Measurements from ENCODE around the gene ST6GALNAC5. TPM values are rescaled to one million over a fixed set of nuclear protein-coding genes. Genes with fewer than 3 reads are reported as not detected.
A peak's percentile ranks its signal among the peaks of the same experiment; 100 is the strongest.
"Not testable (repeated sequence)": the region's sequence is repeated elsewhere in the genome, so short reads cannot be mapped to it uniquely, and the experiment has no call there.

Gene ST6GALNAC5
- total RNA-seq, 1 experiment from 2014 or later = not detected

DNA sequence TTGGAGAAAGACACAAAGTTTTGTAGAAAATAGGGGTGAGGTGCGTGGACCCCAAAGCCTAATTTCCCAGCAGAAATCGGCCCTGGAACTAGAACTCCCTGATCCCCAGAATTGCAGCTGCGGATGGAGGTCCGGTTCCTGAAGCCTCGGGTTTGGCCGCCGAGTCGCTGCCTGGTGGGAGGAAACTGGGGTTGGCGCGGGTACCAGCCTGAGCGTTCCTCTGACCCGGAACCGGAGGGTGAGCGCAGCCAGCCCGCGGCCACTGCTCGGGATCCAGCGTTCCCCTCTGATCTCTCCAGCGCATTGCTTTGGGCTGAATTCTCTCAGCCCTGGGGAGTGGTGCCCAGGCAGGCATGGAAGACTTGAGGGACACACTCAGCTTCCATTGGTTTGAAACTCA, 1.6 kb downstream of the ST6GALNAC5 start:
- Histone ChIP-seq H3K4me1 (ENCODE audit: low read length) (peaks cover 20% of the 10 kb centered on the region), H3K9me3 (ENCODE audit: low read length) (no peaks in the 10 kb centered on the region), H2AFZ (ENCODE audit: low read length) (no peak overlapping the region), H4K20me1 (ENCODE audit: insufficient read depth, low read depth, low read length) (no peaks in the 10 kb centered on the region), H3K27me3 (ENCODE audit: low read length) (no peaks in the 10 kb centered on the region), H3K79me2 (ENCODE audit: low read length) (no peaks in the 10 kb centered on the region), H3K27ac (ENCODE audit: low read length) (no peak overlapping the region), H3K9me2 (replicated peaks; ENCODE audit: insufficient read depth, low read length) (no peaks in the 10 kb centered on the region), H3K9ac (ENCODE audit: low read length) (no peak overlapping the region), H3K4me2 (ENCODE audit: low read depth, low read length, poor library complexity, severe bottlenecking) (no peak overlapping the region), H3K4me3 (ENCODE audit: low read length) (no peak overlapping the region), H3K36me3 (ENCODE audit: insufficient read depth, low read length) (no peaks in the 10 kb centered on the region)
- no peak for DNase-seq

DNA sequence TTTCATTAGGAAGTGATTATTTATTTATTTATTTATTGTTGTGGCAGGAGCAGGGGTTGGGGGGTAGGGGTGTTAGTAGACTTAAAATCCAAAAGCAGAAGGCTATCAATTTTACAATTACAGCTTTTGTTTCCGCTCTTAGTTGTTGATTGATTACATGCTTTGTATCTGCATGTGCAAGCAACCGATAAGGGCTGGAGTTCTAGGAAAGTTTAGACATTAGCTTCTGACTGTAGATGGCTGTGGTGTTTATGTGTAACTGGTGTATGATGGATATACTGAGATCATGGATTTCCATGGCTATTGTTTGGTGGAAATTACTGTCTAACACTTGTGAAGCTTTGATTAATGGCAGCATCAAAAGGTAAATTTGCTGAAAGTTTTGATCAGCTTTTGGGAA, 2.8 kb downstream of the ST6GALNAC5 start:
- Histone ChIP-seq H3K4me1 (ENCODE audit: low read length) (peaks cover 20% of the 10 kb centered on the region), H3K27me3 (ENCODE audit: low read length) (no peaks in the 10 kb centered on the region), H3K9me3 (ENCODE audit: low read length) (no peaks in the 10 kb centered on the region), H2AFZ (ENCODE audit: low read length) (no peak overlapping the region), H3K36me3 (ENCODE audit: insufficient read depth, low read length) (no peaks in the 10 kb centered on the region), H3K27ac (ENCODE audit: low read length) (no peak overlapping the region), H3K9me2 (replicated peaks; ENCODE audit: insufficient read depth, low read length) (no peaks in the 10 kb centered on the region), H3K9ac (ENCODE audit: low read length) (no peak overlapping the region), H4K20me1 (ENCODE audit: insufficient read depth, low read depth, low read length) (no peaks in the 10 kb centered on the region), H3K79me2 (ENCODE audit: low read length) (no peaks in the 10 kb centered on the region), H3K4me3 (ENCODE audit: low read length) (no peak overlapping the region), H3K4me2 (ENCODE audit: low read depth, low read length, poor library complexity, severe bottlenecking) (no peak overlapping the region)
- no peak for DNase-seq

DNA sequence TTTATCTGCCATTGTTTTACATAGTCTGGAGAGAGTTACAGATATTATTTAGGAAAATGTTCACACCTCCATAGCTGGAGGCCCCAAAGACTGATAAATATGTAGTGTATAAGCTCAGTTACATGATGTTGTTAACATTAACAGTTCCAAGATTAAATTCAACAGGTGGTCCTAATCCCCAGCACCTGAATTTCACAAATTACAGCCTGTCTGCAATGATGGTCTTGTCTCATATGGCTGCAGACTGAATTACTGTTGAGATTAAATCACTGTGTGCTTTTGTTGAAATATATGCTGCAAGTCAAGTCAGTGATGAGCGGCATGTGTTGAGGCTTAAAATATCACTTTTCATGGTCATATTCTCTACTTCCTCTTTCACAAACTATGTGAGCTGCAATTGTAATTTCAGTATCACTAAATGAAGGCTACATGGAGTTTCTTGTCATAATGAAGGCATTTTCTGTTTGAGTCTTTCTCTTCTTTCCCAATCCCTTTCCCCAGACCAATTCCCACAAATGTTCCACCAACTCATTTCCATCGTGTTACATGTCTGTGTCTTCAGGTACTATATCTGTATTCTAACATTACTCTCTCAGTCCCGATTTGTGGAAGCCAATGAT, 4.2 kb downstream of the ST6GALNAC5 start:
- peak overlapping the region; percentile 60 for H3K4me2 ChIP-seq (ENCODE audit: low read depth, low read length, poor library complexity, severe bottlenecking)
- no peaks in the 10 kb centered on the region for H3K79me2 ChIP-seq (ENCODE audit: low read length)
- H2AFZ ChIP-seq (ENCODE audit: low read length) = peak overlapping the region; percentile 68; the same call in 1 of the 2 replicates
- H3K9ac ChIP-seq (ENCODE audit: low read length) = no peak overlapping the region
- no peaks in the 10 kb centered on the region for H3K9me2 ChIP-seq (replicated peaks; ENCODE audit: insufficient read depth, low read length)
- peak overlapping the region; percentile 62 for H3K27ac ChIP-seq (ENCODE audit: low read length)
- H3K4me3 ChIP-seq (ENCODE audit: low read length) = peak overlapping the region; percentile 16; the same call in 1 of the 2 replicates
- H3K9me3 ChIP-seq (ENCODE audit: low read length) = no peaks in the 10 kb centered on the region
- no peaks in the 10 kb centered on the region for H4K20me1 ChIP-seq (ENCODE audit: insufficient read depth, low read depth, low read length)
- DNase-seq = peak; percentile 81
- H3K4me1 ChIP-seq (ENCODE audit: low read length) = peaks cover 20% of the 10 kb centered on the region
- no peaks in the 10 kb centered on the region for H3K36me3 ChIP-seq (ENCODE audit: insufficient read depth, low read length)
- no peaks in the 10 kb centered on the region for H3K27me3 ChIP-seq (ENCODE audit: low read length)

DNA sequence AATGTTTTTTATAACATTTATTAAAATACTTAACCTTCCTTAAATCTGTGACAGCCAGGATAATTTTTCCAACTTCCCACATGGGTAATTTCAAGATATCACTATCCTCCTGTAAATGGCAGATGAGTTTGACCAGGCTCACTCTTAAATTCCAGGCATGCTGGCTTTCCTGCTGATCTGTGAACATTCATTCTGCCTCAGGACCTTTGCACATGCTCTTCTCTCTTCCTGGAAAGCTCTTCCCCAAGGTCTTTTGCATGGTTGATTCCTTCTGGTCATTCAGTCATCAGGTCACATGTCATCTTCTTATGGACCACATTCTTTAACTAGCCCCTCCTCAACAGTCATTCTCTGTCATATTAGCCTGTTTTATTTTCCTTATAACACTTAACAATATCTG, 5.7 kb downstream of the ST6GALNAC5 start:
- H3K36me3 ChIP-seq (ENCODE audit: insufficient read depth, low read length) = no peaks in the 10 kb centered on the region
- H3K4me1 ChIP-seq (ENCODE audit: low read length) = peaks cover 20% of the 10 kb centered on the region
- H3K9me2 ChIP-seq (replicated peaks; ENCODE audit: insufficient read depth, low read length) = no peaks in the 10 kb centered on the region
- H2AFZ ChIP-seq (ENCODE audit: low read length) = no peak overlapping the region
- DNase-seq = no peak
- H4K20me1 ChIP-seq (ENCODE audit: insufficient read depth, low read depth, low read length) = no peaks in the 10 kb centered on the region
- no peak overlapping the region for H3K27ac ChIP-seq (ENCODE audit: low read length)
- H3K4me3 ChIP-seq (ENCODE audit: low read length) = no peak overlapping the region
- H3K9ac ChIP-seq (ENCODE audit: low read length) = no peak overlapping the region
- H3K4me2 ChIP-seq (ENCODE audit: low read depth, low read length, poor library complexity, severe bottlenecking) = no peak overlapping the region
- H3K9me3 ChIP-seq (ENCODE audit: low read length) = no peaks in the 10 kb centered on the region
- no peaks in the 10 kb centered on the region for H3K27me3 ChIP-seq (ENCODE audit: low read length)
- H3K79me2 ChIP-seq (ENCODE audit: low read length) = no peaks in the 10 kb centered on the region

DNA sequence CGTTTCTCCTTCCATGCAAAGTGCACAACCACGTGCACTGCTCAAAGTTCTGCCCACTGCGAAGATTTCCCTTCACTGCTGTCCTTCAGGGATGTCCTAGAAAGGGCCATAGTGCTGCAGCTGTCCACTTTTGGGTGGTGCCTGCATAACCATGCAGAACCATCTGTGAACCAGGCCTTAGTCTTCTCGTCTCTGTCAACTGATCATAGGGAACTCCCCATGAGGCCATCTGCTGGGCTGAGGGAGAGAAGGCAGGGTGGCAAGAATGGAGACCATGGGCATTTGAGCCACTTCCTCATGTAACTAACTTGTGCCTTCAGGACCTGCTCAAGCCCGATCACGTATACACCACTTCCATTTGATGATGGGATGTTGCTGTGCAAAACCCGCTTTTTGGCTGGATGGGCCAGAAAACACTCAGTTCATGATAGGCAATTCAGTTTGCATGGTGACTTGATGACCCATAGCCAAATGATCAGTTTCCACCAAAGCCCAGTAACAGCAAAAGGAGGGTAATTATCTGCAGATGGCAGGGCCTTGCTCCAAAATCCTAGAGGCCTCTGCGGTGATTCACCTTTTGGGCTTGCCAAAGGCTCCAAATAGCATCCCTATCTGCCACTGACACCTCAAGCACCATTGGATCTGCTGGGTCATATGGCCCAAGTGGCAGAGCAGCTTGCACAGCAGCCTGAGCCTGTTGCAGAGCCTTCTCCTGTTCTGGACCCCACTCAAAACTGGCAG, 9.5 kb downstream of the ST6GALNAC5 start:
- Histone ChIP-seq H3K79me2 (ENCODE audit: low read length) (no peaks in the 10 kb centered on the region), H3K9me2 (replicated peaks; ENCODE audit: insufficient read depth, low read length) (no peaks in the 10 kb centered on the region), H4K20me1 (ENCODE audit: insufficient read depth, low read depth, low read length) (no peaks in the 10 kb centered on the region), H3K27ac (ENCODE audit: low read length) (no peak overlapping the region), H3K9me3 (ENCODE audit: low read length) (no peaks in the 10 kb centered on the region), H3K4me1 (ENCODE audit: low read length) (peaks cover 5% of the 10 kb centered on the region), H3K4me3 (ENCODE audit: low read length) (no peak overlapping the region), H2AFZ (ENCODE audit: low read length) (no peak overlapping the region), H3K27me3 (ENCODE audit: low read length) (no peaks in the 10 kb centered on the region), H3K36me3 (ENCODE audit: insufficient read depth, low read length) (no peaks in the 10 kb centered on the region), H3K4me2 (ENCODE audit: low read depth, low read length, poor library complexity, severe bottlenecking) (no peak overlapping the region), H3K9ac (ENCODE audit: low read length) (no peak overlapping the region)
- DNase-seq = peak; percentile 45

DNA sequence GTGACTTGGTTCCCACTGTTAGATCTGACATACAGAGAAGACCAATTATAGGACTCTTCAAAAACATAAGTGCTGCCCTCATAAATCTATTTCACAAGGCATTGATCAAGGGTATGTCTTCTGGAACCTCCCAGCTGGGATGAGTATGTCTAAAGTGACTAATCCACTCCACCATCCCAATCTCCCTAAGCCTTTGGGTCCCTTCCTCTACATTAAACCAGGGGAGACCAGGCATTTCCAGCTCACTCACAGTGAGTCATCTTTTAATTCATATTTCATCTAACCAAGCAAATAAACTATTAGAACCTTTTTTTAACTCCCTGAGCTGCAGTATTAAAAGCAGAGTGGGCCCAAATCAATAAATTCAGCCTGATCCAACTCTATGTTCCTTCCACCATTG, 11.7 kb downstream of the ST6GALNAC5 start:
- not testable (repeated sequence) for H4K20me1 ChIP-seq (ENCODE audit: insufficient read depth, low read depth, low read length); H3K4me3 ChIP-seq (ENCODE audit: low read length); H3K79me2 ChIP-seq (ENCODE audit: low read length); DNase-seq; H3K9ac ChIP-seq (ENCODE audit: low read length); H3K4me2 ChIP-seq (ENCODE audit: low read depth, low read length, poor library complexity, severe bottlenecking); H3K4me1 ChIP-seq (ENCODE audit: low read length); H3K27ac ChIP-seq (ENCODE audit: low read length); H2AFZ ChIP-seq (ENCODE audit: low read length); H3K36me3 ChIP-seq (ENCODE audit: insufficient read depth, low read length); H3K9me3 ChIP-seq (ENCODE audit: low read length); H3K27me3 ChIP-seq (ENCODE audit: low read length); H3K9me2 ChIP-seq (replicated peaks; ENCODE audit: insufficient read depth, low read length)

DNA sequence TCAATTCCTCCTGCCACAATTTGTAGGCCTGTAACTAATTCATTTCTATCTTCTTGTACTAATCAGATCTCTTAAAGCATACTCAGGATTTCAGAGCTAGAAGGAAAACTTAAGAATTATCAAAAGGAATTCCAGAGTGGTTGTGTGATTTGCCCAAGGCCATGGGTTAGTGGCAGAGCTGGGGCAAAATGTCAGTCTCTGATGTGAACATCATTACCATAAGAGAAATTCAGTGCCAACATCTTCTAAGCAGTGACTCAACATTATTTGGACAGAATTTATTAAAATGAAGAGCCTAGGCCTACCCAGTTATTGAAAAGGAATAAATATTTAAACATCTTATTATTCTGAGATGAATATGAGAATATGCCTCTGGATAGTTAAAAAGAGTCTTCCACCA, 14.5 kb downstream of the ST6GALNAC5 start:
- Histone ChIP-seq H3K4me2 (ENCODE audit: low read depth, low read length, poor library complexity, severe bottlenecking) (no peak overlapping the region), H3K27me3 (ENCODE audit: low read length) (no peaks in the 10 kb centered on the region), H4K20me1 (ENCODE audit: insufficient read depth, low read depth, low read length) (no peaks in the 10 kb centered on the region), H3K9me3 (ENCODE audit: low read length) (no peaks in the 10 kb centered on the region), H3K9me2 (replicated peaks; ENCODE audit: insufficient read depth, low read length) (no peaks in the 10 kb centered on the region), H3K4me3 (ENCODE audit: low read length) (no peak overlapping the region), H3K36me3 (ENCODE audit: insufficient read depth, low read length) (no peaks in the 10 kb centered on the region), H2AFZ (ENCODE audit: low read length) (no peak overlapping the region), H3K79me2 (ENCODE audit: low read length) (no peaks in the 10 kb centered on the region), H3K4me1 (ENCODE audit: low read length) (no peaks in the 10 kb centered on the region), H3K27ac (ENCODE audit: low read length) (no peak overlapping the region), H3K9ac (ENCODE audit: low read length) (no peak overlapping the region)
- DNase-seq = no peak

DNA sequence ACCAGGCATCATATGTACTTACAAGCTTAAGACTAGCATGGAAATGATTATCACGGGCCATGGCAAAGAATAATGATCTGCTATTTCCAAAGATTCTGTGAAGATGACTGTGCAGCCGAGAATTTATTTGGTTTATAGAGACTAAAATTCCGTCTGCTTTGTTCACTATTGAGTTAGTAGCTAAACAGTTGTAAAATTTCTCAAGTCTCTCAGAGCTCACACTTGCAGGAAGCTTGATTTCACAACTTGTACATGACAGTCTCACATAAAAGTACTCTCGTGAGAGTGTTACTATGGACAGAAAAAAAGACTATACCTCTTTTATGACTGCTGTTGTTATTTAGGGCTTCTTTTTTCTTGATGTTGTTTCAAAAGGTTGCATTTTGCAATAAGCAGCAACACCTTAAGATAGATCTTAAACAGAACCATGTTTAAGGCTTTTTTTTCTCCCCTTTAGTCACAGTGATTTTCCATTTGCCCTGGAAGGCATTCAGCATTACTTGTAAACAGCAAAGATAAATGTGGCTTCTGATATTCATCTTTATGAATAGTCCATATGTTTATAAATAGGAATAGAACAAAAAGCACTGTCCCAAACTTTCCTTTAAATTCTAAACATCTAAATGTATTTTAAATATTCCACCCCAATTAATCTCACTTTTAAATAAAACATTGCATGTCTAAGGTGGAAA, 24.8 kb downstream of the ST6GALNAC5 start:
- Histone ChIP-seq H3K9ac (ENCODE audit: low read length) (no peak overlapping the region), H4K20me1 (ENCODE audit: insufficient read depth, low read depth, low read length) (no peaks in the 10 kb centered on the region), H3K36me3 (ENCODE audit: insufficient read depth, low read length) (no peaks in the 10 kb centered on the region), H3K4me3 (ENCODE audit: low read length) (no peak overlapping the region), H3K27ac (ENCODE audit: low read length) (no peak overlapping the region), H3K79me2 (ENCODE audit: low read length) (no peaks in the 10 kb centered on the region), H3K4me2 (ENCODE audit: low read depth, low read length, poor library complexity, severe bottlenecking) (no peak overlapping the region), H2AFZ (ENCODE audit: low read length) (no peak overlapping the region), H3K27me3 (ENCODE audit: low read length) (no peaks in the 10 kb centered on the region), H3K9me2 (replicated peaks; ENCODE audit: insufficient read depth, low read length) (no peaks in the 10 kb centered on the region), H3K4me1 (ENCODE audit: low read length) (no peaks in the 10 kb centered on the region), H3K9me3 (ENCODE audit: low read length) (no peaks in the 10 kb centered on the region)
- no peak for DNase-seq
